Brain pericyte (primary cell): ENCODE results near the gene SOX11.

Source experiments
- DNase-seq: peaks from one replicate; pipeline ENCODE4 v3.0.0-alpha.2; 2012; ENCODE audit warnings: low read depth, low spot score

SOX11 gene

GRCh38 chr2:5723791-5724735 lies 31.9 kb downstream of the SOX11 start:
- no peak for DNase-seq

DNA sequence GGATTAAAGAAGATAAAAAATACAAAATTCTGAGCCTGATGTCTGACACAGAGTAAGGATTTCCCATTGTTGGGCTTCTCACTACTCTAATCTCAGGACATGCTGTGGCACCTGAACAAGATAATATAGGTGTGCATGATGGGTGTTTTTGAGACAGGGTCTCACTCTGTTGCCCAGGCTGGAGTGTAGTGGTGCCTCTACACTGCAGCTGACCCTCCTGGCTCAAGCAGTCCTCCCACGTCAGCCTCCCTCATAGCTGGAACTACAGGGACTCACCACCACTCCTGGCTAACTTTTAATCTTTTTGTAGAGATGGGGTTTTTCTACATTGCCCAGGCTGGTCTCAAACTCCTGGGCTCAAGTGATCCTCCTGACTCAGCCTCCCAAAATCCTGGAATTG lies 32.9 kb downstream of the SOX11 start:
- no peak for DNase-seq

- no peak for DNase-seq
Measured at GRCh38 chr2:5725794-5726463, 33.7 kb downstream of the SOX11 start.

DNA sequence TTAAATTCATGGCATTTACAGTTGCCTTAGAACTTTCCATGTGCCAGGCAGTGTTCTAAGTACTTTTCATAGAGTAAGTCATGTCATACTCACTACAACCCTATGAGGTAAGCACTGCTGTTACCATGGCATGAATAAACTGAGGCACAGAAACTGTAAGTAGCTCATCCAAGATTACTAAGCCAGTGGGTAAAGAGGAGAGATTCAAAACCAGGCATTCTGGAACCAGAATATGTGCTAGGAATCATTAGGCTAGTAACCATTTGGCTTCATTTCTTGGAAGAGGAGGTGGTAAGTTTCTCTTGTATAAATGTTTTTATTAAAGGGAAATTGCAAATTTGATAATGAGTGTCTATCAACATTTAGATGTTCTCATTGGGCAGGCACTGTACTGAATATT lies 35.1 kb downstream of the SOX11 start:
- DNase-seq: no peak

- no peak for DNase-seq
Measured at GRCh38 chr2:5729416-5729815, 37.2 kb downstream of the SOX11 start.

DNA sequence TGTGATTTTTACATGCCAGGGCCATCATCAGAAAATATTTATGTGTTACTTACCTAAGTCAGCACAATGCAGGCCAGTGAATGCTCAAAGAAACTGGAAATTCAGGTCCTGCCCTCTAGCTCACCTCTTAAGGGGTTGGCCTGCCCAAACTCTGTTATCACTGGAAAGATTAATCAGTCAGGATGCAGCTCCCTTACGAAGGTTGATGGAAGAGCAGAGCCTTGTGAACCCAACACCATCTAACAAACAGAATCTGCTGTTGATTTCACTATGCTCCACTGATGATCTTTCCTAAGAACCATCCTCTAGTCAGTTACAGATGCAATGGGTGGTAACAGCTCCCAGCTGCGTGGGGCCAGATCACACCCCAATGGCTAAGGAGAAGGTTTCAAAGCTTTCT lies 38.2 kb downstream of the SOX11 start:
- DNase-seq: no peak

DNA sequence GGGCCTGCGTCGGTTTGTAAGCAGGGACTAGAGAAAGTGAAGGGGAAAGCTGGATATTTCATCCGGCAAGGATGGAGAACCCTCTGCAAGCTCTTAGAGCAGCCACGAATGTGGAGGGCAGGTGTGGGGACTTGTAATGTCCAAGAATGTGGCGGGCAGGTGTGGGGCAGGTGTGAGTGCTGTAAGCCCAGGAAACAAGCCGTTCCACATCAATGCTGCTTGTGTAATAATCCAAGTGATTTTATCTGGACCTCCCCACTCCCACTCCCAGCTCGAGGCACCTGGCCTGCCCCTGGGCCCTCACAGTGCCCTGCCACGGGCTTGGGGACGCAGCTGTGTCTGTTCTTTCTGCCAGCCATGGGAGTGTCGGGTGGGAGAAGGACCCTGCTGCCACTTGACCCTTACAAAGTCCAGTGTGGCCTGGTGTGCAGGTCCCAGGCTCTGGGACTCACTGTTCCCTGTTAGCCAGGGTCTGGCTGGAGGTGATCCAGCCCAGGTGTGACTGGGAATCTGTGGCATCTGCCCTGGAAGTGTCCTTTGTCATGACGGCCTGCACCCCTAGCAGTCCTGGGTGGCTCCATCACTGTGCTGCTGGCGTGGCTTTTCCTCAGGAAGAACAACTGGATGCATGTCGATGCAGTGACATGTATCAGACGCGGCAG lies 42.8 kb downstream of the SOX11 start:
- no peak for DNase-seq

GRCh38 chr2:5735521-5735861 lies 43.3 kb downstream of the SOX11 start:
- DNase-seq: no peak

DNA sequence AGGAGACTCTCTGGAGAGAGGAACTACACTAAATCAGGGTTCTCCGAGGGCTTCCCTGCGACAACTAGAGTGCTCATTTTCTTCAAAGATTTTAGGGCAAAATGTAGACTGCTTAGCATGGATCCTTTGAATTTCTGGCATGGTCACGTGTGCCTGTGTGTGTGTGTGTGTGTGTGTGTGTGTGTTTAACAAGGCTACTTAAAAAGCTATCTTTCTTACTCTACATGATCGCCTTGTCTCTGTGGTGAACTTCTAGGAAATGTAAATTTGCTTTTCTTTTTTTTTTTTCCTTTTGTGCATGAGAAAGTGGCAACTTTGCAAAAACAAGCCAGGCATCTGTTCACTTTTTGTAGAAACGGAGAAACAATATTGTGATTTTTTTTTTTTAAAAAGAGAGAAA lies 43.9 kb downstream of the SOX11 start:
- no peak for DNase-seq

DNA sequence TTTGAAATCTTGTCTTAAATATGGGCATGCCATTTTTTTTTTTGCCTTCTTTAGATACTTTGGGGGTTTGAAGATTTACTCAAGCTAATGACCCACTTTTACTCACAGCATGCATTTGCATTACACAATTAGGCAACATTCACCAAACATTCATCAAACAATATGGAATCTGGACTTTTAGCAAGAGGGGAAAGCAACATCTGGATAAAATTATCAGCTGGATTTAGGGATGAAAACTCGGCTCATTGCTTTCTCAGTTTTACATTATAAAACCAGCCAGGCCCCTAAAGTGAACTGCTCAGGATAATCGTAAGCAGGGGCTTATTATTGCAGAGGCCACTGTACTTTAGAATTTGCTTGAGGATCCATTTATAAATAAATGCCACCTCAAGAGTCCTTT lies 44.7 kb downstream of the SOX11 start:
- no peak for DNase-seq

- no peak for DNase-seq
Measured at GRCh38 chr2:5740053-5740452, 47.9 kb downstream of the SOX11 start.

DNA sequence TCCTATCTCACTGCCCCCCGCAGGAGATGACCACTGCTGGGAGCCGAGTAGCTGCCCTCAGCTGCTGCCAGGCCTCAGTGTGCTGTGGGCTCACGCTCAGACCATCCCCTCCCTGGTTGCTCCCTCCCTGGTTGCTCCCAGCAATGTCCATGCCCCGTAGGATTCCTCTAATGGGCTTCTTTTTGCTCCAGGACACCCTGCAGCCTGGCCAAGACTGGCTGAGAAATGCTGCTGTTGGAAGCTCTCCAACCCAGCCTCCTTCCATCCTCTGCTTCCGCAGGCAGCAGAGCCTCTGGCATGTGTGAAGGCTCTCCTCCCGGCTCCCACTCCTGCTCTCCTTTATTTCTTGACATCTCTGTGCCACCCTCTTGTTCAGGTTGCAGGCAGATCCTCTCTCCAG lies 48.6 kb downstream of the SOX11 start:
- DNase-seq: no peak

- DNase-seq: no peak
Measured at GRCh38 chr2:5741242-5741641, 49.1 kb downstream of the SOX11 start.

GRCh38 chr2:5742126-5742525 lies 49.9 kb downstream of the SOX11 start:
- no peak for DNase-seq

DNA sequence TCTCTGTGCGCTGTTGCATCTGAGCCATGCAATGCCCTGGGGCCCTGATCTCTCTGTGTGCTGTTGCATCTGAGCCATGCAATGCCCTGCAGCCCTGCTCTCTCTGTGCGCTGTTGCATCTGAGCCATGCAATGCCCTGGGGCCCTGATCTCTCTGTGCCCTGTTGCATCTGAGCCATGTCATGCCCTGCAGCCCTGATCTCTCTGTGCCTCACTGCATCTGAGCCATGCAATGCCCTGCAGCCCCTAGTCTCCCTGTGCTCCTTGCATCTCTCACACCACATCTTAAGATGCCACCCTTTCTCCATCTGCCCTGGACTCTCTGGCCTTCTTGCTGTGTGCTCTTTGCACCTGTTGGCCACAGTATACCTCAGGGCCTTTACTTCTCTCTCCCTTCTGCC lies 56.2 kb downstream of the SOX11 start:
- DNase-seq: no peak

DNA sequence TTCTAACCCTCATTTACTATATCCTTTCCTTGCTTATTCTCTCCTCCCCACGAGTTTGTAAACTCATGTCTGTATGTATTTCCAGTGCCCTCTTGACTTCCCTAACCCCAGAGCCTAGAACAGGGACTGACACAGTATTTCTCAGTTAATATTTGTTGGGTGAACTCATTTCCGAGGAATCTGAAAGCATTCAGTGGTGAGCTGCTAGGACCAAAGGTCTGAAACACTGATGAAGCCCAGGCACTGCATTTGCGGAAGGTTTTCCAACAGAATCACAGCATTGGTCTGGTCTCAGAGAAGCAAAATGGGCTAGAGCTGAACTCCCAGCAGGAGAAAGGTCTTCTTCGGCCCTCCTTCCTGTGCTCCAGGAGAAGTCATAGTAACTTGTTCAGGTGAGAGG lies 56.8 kb downstream of the SOX11 start:
- no peak for DNase-seq

GRCh38 chr2:5749347-5749746 lies 57.2 kb downstream of the SOX11 start:
- no peak for DNase-seq
